ENCODE data around the gene HIVEP3.
A peak's percentile ranks its signal among the peaks of the same experiment; 100 is the strongest.
"Not testable (repeated sequence)": the region's sequence is repeated elsewhere in the genome, so short reads cannot be mapped to it uniquely, and the experiment has no call there.

Gene HIVEP3

GRCh38 chr1:41918450-41919043 is at the start of gene HIVEP3:
Gene HIVEP3 (minus strand): TSS chr1:41918922.
- peak; percentile 39 for DNase-seq

- no peak for DNase-seq
Measured at GRCh38 chr1:41964400-41964799, 45.7 kb upstream of the HIVEP3 start.

- DNase-seq, result no peak
Measured at GRCh38 chr1:41963636-41964035, 44.9 kb upstream of the HIVEP3 start.

- DNase-seq, result no peak
Measured at GRCh38 chr1:41958015-41958673, 39.4 kb upstream of the HIVEP3 start.

- DNase-seq, result no peak
Measured at GRCh38 chr1:41957568-41957967, 38.8 kb upstream of the HIVEP3 start.

GRCh38 chr1:41955461-41956159 is 36.9 kb upstream of the HIVEP3 start:
- no peak for DNase-seq

- no peak for DNase-seq
Measured at GRCh38 chr1:41954533-41954944, 35.8 kb upstream of the HIVEP3 start.

- no peak for DNase-seq
Measured at GRCh38 chr1:41953291-41953690, 34.6 kb upstream of the HIVEP3 start.

GRCh38 chr1:41952208-41952607 is 33.5 kb upstream of the HIVEP3 start:
- no peak for DNase-seq

DNA sequence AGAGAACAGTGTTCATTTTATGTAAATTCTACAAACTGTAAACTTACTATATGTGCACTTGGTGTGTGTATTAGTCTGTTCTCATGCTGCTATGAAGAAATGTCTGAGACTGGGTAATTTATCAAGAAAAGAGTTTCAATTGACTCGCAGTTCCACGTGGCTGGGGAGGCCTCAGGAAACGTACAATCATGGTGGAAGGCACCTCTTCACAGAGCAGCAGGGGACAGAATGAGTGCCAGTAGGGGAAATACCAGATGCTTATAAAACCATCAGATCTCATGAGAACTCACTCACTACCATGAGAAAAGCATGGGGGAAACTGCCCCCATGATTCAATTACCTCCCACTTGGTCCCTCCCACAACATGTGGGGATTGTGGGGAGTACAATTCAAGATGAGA is 32.8 kb upstream of the HIVEP3 start:
- not testable (repeated sequence) for DNase-seq

DNA sequence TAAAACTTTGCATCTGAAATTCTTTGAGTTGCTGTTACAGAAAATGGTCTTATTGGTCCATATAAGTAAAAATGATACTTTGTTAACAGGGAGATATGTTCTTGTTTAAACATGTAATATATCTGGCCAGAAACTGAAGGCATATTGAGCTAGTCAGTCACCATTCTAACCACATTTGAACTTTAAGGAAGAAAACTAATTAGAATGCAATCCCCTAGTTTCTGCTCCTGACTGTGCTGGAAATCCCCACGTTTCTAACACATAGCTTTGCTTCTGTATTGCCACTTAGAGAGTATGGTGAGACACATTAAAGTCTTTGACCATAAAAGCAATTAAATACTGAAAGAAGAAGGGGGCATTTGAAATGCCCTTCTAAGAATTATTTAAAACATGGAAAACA is 32.1 kb upstream of the HIVEP3 start:
- no peak for DNase-seq

- DNase-seq, result not testable (repeated sequence)
Measured at GRCh38 chr1:41945946-41946345, 27.2 kb upstream of the HIVEP3 start.

- DNase-seq, result no peak
Measured at GRCh38 chr1:41943717-41944116, 25.0 kb upstream of the HIVEP3 start.

DNA sequence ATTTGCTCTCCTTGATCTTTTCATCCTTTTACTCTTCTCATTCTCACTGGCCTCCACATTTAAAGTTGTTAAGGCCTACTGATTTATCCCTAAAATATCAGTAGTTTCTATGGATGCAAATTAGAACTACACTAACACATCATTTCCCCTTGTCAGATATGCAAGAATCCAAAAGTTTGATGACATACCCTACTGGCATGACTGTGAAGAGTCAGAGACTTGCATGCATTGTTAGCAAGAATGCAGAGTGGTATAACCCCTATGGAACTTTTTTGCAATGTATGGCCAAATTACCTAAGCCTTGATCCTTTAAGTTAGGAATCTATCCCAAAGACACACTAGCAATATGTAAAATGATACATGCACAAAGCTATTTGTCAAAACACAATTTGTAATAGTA is 23.6 kb upstream of the HIVEP3 start:
- DNase-seq, result no peak

- DNase-seq, result no peak
Measured at GRCh38 chr1:41941381-41941780, 22.7 kb upstream of the HIVEP3 start.

DNA sequence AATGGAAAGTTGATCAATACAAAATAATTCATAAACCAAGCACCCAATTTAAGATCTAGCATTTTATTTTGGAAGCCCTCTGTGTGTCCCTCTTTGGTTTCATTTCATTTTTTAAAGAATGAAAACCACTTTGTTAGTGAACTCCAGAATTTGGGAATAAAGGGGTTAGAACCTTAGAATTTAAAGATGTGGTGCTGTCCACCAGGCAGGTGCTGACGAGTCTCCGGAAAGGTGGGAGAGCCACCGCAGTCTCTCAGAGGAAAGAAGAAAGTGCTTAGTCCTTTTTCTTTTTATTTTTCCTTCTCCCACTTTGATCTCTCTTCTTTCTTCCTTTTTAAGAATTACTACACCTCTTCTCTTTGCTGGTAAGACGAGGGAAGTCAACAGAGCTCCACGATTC is 20.5 kb upstream of the HIVEP3 start:
- DNase-seq, result no peak

DNA sequence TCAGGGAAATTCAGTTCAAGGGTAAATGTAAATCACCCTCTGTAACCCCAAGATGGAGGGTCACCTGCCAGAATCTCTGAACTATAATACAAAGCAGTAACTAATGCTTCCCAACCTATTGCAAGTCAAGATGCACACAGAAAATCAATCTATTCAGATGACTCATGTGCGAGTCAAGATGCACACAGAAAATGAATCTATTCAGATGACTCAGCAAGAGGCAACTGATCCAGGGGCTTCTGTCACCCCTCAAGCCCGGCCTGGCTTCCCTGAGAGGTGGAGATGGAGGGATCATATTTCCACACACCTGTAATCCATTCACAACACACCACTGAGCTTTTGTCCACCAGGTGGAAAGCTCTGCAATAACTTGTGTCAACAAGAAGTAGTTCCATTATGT is 17.4 kb upstream of the HIVEP3 start:
- DNase-seq, result no peak

GRCh38 chr1:41935226-41935625 is 16.5 kb upstream of the HIVEP3 start:
- DNase-seq, result no peak

DNA sequence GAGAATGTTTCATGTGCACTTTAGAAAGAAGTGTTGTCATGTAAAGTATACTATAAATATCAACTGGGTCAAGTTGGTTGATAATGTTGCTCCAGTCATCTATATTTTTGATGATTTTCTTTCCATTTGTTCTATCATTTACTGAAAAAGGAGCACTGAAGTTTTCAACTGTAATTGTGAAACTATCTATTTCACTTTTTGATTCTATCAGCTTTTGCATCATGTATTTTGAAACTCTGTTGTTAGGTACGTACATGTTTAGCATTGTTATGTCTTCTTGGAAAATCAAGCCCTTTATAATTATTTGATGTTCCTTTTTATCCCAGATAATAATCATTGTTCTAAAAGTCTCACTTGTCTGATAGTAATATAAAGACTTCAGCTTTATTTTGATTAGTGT is 14.4 kb upstream of the HIVEP3 start:
- DNase-seq, result no peak

GRCh38 chr1:41931578-41931977 is 12.9 kb upstream of the HIVEP3 start:
- DNase-seq, result no peak

GRCh38 chr1:41927118-41927517 is 8.4 kb upstream of the HIVEP3 start:
- no peak for DNase-seq

DNA sequence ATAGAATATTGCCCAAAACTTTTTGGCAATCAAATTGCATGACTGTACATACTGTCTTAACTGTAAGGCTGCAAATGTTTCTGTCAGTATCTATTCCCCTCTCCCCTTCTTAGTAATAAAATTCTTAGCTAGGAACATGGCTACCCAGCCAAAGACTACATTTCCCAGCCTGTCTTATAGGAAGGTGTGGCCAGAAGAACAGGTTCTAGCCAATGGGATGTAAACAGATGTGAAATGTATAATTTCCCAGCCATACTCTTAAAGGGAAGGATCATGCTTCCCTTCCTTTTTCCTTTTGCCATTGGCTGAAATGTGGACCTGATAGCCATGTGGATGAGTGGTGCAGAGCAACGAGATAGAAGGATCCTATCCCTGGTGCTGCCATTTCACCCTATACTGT is 7.0 kb upstream of the HIVEP3 start:
- no peak for DNase-seq

DNA sequence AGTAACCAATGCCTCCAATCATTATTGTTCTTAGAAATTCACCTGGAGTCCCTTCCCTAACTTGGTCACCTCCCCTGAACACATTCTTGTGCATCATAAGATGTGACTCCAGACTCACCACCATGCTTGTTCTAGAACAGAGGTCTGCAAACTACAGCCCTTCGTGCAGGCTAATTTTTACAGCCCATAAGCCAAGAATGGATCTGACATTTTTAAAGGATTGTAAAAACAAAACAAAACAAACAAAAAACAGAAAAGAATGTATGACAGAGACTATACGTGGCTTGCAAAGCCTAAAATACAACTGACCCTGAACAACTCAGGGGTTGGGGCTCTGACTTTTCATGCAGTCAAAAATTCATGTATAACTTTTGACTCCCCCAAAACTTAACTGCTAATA is 6.2 kb upstream of the HIVEP3 start:
- no peak for DNase-seq

DNA sequence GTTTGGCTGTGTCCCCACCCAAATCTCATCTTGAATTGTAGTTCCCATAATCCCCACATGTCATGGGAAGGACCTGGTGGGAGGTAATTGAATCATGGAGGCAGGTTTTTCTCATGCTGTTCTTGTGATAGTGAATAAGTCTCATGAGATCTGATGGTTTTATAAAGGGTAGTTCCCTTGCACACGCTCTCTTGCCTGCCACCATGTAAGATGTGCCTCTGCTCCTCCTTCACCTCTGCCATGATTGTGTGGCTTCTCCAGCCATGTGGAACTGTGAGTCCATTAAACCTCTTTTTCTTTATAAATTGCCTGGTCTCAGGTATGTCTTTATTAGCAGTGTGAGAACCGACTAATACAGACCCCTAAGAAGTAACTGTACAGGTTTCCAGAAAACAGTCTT is 2.5 kb upstream of the HIVEP3 start:
- DNase-seq, result not testable (repeated sequence)

All from femur (tissue), 1 donor.